Adrenal gland (tissue), 5 donors: ENCODE results near the gene MLLT6.

ENCODE experiments used
- POLR2A ChIP-seq, 2 donors: fragments of 450-650 bp; IDR thresholded peaks; one replicate each; pipeline ENCODE4 v1.6.1; 2017; ENCODE audit warnings: antibody characterized with exemption in 2 of 2, mild to moderate bottlenecking in 2 of 2, moderate library complexity in 1 of 2
- TF ChIP-seq, protein P1 (sequence below), 6 experiments: fragments of 450-650 bp in 4 of 6; fragments of 200-600 bp in 2 of 6; sonication (generic) in 1 of 6; IDR thresholded peaks; 1 replicate in 5 of 6; 2 replicates in 1 of 6; pipeline versions ENCODE4 v1.5.1 to v1.8.0; 2016 to 2021; ENCODE audit warnings: antibody characterized with exemption in 6 of 6, mild to moderate bottlenecking in 2 of 6, moderate library complexity in 1 of 6
- donor health status: DM: no; HTN: no; CAD: no.

DNA sequence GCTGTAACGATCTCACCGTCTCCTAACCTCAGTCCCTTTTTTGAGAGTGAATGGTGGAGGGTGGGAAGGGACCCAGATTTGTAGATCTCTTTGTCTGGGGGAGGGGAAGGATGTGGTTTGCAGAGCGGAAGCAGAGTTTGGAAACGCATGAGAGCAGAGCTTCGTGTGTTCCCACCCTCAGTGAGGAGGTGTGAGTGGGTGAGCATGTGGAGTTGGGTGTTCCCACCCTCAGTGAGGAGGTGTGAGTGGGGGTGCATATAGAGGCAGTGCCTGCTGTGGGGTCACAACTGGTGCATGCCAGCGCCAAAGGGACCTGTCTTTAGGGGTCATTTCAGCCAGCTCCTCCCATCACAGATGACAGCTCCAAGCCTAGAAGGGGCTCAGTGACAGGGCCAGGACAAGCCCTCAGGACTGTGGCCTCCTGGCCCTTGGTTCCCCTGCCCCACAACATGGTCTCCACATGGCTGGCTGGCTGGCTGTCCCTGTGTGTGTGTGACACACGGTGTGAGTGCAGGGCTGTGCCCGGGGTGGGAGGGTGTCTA, 23.3 kb downstream of the MLLT6 start:
- TF ChIP-seq, protein P1, sequence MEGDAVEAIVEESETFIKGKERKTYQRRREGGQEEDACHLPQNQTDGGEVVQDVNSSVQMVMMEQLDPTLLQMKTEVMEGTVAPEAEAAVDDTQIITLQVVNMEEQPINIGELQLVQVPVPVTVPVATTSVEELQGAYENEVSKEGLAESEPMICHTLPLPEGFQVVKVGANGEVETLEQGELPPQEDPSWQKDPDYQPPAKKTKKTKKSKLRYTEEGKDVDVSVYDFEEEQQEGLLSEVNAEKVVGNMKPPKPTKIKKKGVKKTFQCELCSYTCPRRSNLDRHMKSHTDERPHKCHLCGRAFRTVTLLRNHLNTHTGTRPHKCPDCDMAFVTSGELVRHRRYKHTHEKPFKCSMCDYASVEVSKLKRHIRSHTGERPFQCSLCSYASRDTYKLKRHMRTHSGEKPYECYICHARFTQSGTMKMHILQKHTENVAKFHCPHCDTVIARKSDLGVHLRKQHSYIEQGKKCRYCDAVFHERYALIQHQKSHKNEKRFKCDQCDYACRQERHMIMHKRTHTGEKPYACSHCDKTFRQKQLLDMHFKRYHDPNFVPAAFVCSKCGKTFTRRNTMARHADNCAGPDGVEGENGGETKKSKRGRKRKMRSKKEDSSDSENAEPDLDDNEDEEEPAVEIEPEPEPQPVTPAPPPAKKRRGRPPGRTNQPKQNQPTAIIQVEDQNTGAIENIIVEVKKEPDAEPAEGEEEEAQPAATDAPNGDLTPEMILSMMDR (IDR thresholded peaks at IDR 0.05): no peak
- no peak for TF ChIP-seq POLR2A (IDR thresholded peaks at IDR 0.05)
